CD14-positive monocyte (primary cell): ENCODE data around the gene TRAPPC12. TPM values are rescaled to one million over a fixed set of nuclear protein-coding genes. Genes with fewer than 3 reads are reported as not detected.

Experiments
- DNase-seq, 3 donors: peaks; one replicate each; pipeline ENCODE4 v3.0.0-alpha.2; 2011 to 2022
- H2AFZ ChIP-seq: 2 replicates; pipeline ENCODE4 v1.6.0; 2012; ENCODE audit warnings: mild to moderate bottlenecking, low read depth, low read length, inconsistent platforms; ENCODE audit not compliant: insufficient read depth, poor library complexity, severe bottlenecking
- H3K27ac ChIP-seq, 2 donors: 1 replicate in 1 of 2; 2 replicates in 1 of 2; pipeline ENCODE4 v1.5.1; 2012 to 2013; ENCODE audit warnings: low read length in 2 of 2, control low read depth in 1 of 2, inconsistent platforms in 1 of 2, low read depth in 1 of 2, mild to moderate bottlenecking in 1 of 2
- H3K27me3 ChIP-seq, 2 donors: one replicate each; pipeline versions ENCODE4 v1.6.0 to v1.6.1; 2011 to 2013; ENCODE audit warnings: low read length in 2 of 2; ENCODE audit not compliant: control insufficient read depth in 2 of 2, insufficient read depth in 2 of 2
- H3K36me3 ChIP-seq, 2 donors: replicated peaks in 1 of 2; 1 replicate in 1 of 2; 2 replicates in 1 of 2; pipeline versions ENCODE4 v1.5.1 to v1.6.1; 2012 to 2013; ENCODE audit warnings: low read length in 2 of 2, control low read depth in 1 of 2, inconsistent platforms in 1 of 2, mild to moderate bottlenecking in 1 of 2; ENCODE audit not compliant: insufficient read depth in 2 of 2, control insufficient read depth in 1 of 2
- H3K4me1 ChIP-seq, 2 donors: 1 replicate in 1 of 2; 2 replicates in 1 of 2; pipeline versions ENCODE4 v1.5.1 to v1.6.1; 2012 to 2013; ENCODE audit warnings: low read length in 2 of 2, control low read depth in 1 of 2, inconsistent platforms in 1 of 2, mild to moderate bottlenecking in 1 of 2, moderate library complexity in 1 of 2; ENCODE audit not compliant: insufficient read depth in 2 of 2, control insufficient read depth in 1 of 2
- H3K4me2 ChIP-seq: replicated peaks from 2 replicates; pipeline ENCODE3; 2012; ENCODE audit warnings: low read length, moderate library complexity, mild to moderate bottlenecking; ENCODE audit not compliant: poor library complexity, severe bottlenecking; ENCODE audit errors: extremely low read depth
- H3K4me3 ChIP-seq, 3 experiments: fragments of 200-600 bp in 1 of 3; sonication (generic) in 1 of 3; replicated peaks in 1 of 3; 1 replicate in 2 of 3; 2 replicates in 1 of 3; pipeline ENCODE4 v1.5.1; 2011 to 2013; ENCODE audit warnings: low read length in 3 of 3, mild to moderate bottlenecking in 3 of 3, control low read depth in 2 of 3, low read depth in 2 of 3, inconsistent platforms in 1 of 3, moderate library complexity in 1 of 3
- H3K79me2 ChIP-seq: 2 replicates; pipeline ENCODE4 v1.6.0; 2012; ENCODE audit warnings: mild to moderate bottlenecking, control low read depth, inconsistent platforms, low read length, moderate library complexity; ENCODE audit not compliant: insufficient read depth
- H3K9ac ChIP-seq: 2 replicates; pipeline ENCODE4 v1.6.0; 2017; ENCODE audit warnings: low read length, mild to moderate bottlenecking; ENCODE audit not compliant: insufficient read depth, poor library complexity, severe bottlenecking
- H3K9me3 ChIP-seq, 2 donors: replicated peaks in 1 of 2; 1 replicate in 1 of 2; 2 replicates in 1 of 2; pipeline versions ENCODE4 v1.5.1 to v1.6.1; 2012 to 2013; ENCODE audit warnings: low read length in 2 of 2, control low read depth in 1 of 2; ENCODE audit not compliant: control insufficient read depth in 1 of 2, insufficient read depth in 1 of 2
- H4K20me1 ChIP-seq: 2 replicates; pipeline ENCODE4 v1.6.0; 2012; ENCODE audit warnings: mild to moderate bottlenecking, low read length, control low read depth, moderate library complexity; ENCODE audit not compliant: insufficient read depth
- H3K27ac Mint-ChIP-seq, 7 donors: one replicate each; pipeline ENCODE4 v1.8.0; 2020; ENCODE audit warnings: mild to moderate bottlenecking in 7 of 7, mixed read lengths in 7 of 7, moderate library complexity in 6 of 7, inconsistent platforms in 2 of 7
- H3K27me3 Mint-ChIP-seq, 3 donors: one replicate each; pipeline ENCODE4 v1.8.0; 2021 to 2022; ENCODE audit warnings: low read depth in 3 of 3, mild to moderate bottlenecking in 3 of 3, mixed read lengths in 3 of 3, moderate library complexity in 3 of 3, inconsistent platforms in 1 of 3
- H3K36me3 Mint-ChIP-seq, 2 donors: one replicate each; pipeline ENCODE4 v1.8.0; 2020; ENCODE audit warnings: mixed read lengths in 2 of 2, inconsistent platforms in 1 of 2, mild to moderate bottlenecking in 1 of 2
- H3K4me1 Mint-ChIP-seq: one replicate; pipeline ENCODE4 v1.8.0; 2020; ENCODE audit warnings: mild to moderate bottlenecking, mixed read lengths
- H3K4me3 Mint-ChIP-seq, 2 donors: one replicate each; pipeline ENCODE4 v1.8.0; 2020; ENCODE audit warnings: mild to moderate bottlenecking in 2 of 2, mixed read lengths in 2 of 2, moderate library complexity in 1 of 2
- H3K9me3 Mint-ChIP-seq, 7 donors: one replicate each; pipeline ENCODE4 v1.8.0; 2020 to 2022; ENCODE audit warnings: mixed read lengths in 7 of 7, mild to moderate bottlenecking in 6 of 7, moderate library complexity in 6 of 7, inconsistent platforms in 2 of 7
- CTCF ChIP-seq: fragments of 200-600 bp; IDR thresholded peaks from one replicate; pipeline ENCODE4 v1.8.0; 2022; ENCODE audit warnings: antibody characterized with exemption, mild to moderate bottlenecking
- WGBS: methylation state at CpG from one replicate; pipeline ENCODE4 v1.1.5; 2013; ENCODE audit warnings: missing lambda C conversion rate; ENCODE audit not compliant: insufficient coverage; 5-methylcytosine and 5-hydroxymethylcytosine counted together
- intact Hi-C, 2 donors: fragments of 100-400 bp; cut with micrococcal nuclease; formaldehyde crosslinking; loops; one replicate each; pipeline versions ENCODE4 v1.15.0 to v1.15.1; 2023
- polyA plus RNA-seq, 3 donors: library from polyadenylated mRNA; depleted of rRNA in 1 of 3; unstranded in 2 of 3; stranded (reverse) in 1 of 3; fragments of 300-500 nt in 2 of 3; fragments of >200 nt in 1 of 3; fragmentation: Illumina TruSeq in 2 of 3; gene quantifications; 1 replicate in 2 of 3; 2 replicates in 1 of 3; pipeline ENCODE4 v1.2.3, GENCODE V29; 2012 to 2021

TRAPPC12 gene
- polyA plus RNA-seq, 3 donors: 26.6 to 72.1 (median 44.7) TPM

DNA sequence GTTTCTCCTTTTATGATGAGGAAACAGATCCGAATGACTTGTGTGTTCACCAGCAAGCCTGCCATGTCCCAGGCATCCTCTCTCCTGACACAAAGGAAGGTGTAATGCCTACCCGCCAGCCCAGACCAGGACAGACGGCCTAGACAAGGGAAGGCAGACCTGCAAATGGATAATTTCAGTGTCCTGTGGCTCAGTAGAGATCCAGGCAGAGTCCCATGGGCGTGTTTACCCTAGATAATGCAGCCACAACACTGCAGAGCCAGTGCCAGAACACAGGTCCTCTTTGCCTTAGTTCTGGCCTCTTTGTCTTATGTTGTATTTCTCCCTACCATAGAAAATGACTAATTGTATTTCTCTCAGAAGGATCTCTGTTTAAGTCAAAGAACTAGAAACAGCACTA, 12.7 kb downstream of the TRAPPC12 start:
- intact Hi-C loops: no loop called here
- H3K4me3 Mint-ChIP-seq: no peak overlapping the region
- peaks cover 42 to 44% of the 10 kb centered on the region in 2 donors for H3K9me3 ChIP-seq
- H3K9ac ChIP-seq: no peak overlapping the region
- no peak for TF ChIP-seq CTCF
- DNase-seq: no peak
- no peaks in the 10 kb centered on the region for H3K27me3 Mint-ChIP-seq
- H4K20me1 ChIP-seq: peaks cover 43% of the 10 kb centered on the region
- no peak overlapping the region for H2AFZ ChIP-seq
- no peak overlapping the region for H3K27ac ChIP-seq
- H3K4me2 ChIP-seq: no peak overlapping the region
- peaks cover 76 to 93% of the 10 kb centered on the region in 2 donors for H3K36me3 Mint-ChIP-seq
- H3K4me1 Mint-ChIP-seq: no peaks in the 10 kb centered on the region
- no peaks in the 10 kb centered on the region for H3K27me3 ChIP-seq
- peak overlapping the region in 2 of 7 donors; percentile 3 to 43 for H3K27ac Mint-ChIP-seq
- peaks cover 35 to 97% of the 10 kb centered on the region in 2 donors for H3K36me3 ChIP-seq
- H3K4me3 ChIP-seq: no peak overlapping the region
- peaks cover 33% of the 10 kb centered on the region for H3K79me2 ChIP-seq
- peaks cover 33 to 54% (median 39%) of the 10 kb centered on the region in 7 donors for H3K9me3 Mint-ChIP-seq
- WGBS: 94% methylated on average over 2 of the region's 4 CpGs
- H3K4me1 ChIP-seq: no peaks in the 10 kb centered on the region

GRCh38 chr2:3396920-3397559, 17.5 kb downstream of the TRAPPC12 start:
- Histone ChIP-seq H3K9ac (no peak overlapping the region), H3K4me2 (no peak overlapping the region), H4K20me1 (peaks cover 53% of the 10 kb centered on the region), H3K9me3 (peaks cover 24 to 29% of the 10 kb centered on the region in 2 donors), H3K36me3 (peaks cover 38 to 89% of the 10 kb centered on the region in 2 donors), H3K4me1 (no peaks in the 10 kb centered on the region), H3K4me3 (no peak overlapping the region), H3K27ac (no peak overlapping the region), H2AFZ (no peak overlapping the region), H3K79me2 (peaks cover 29% of the 10 kb centered on the region), H3K27me3 (no peaks in the 10 kb centered on the region)
- Mint-ChIP-seq H3K9me3 (peaks cover 23 to 36% (median 33%) of the 10 kb centered on the region in 7 donors), H3K4me1 (no peaks in the 10 kb centered on the region), H3K36me3 (peaks cover 70 to 91% of the 10 kb centered on the region in 2 donors), H3K4me3 (no peak overlapping the region), H3K27ac (peak overlapping the region in 1 of 7 donors; percentile 30), H3K27me3 (no peaks in the 10 kb centered on the region)
- WGBS: no CpG with 5 or more reads among the region's 1 CpG
- TF ChIP-seq CTCF: no peak
- intact Hi-C loops: no loop called here
- no peak for DNase-seq
